Skeletal muscle tissue (tissue), 4 donors: ENCODE data around the gene MORN4. TPM values are rescaled to one million over a fixed set of nuclear protein-coding genes. Genes with fewer than 3 reads are reported as not detected.
A peak's percentile ranks its signal among the peaks of the same experiment; 100 is the strongest.

Experiments used
- H3K27ac ChIP-seq: one replicate; pipeline ENCODE4 v1.7.0; 2013; ENCODE audit warnings: mild to moderate bottlenecking, low read depth, low read length, inconsistent platforms
- H3K27me3 ChIP-seq, 3 donors: one replicate each; pipeline ENCODE4 v1.7.0; 2013; ENCODE audit warnings: low read length in 3 of 3; ENCODE audit not compliant: control insufficient read depth in 3 of 3, insufficient read depth in 3 of 3
- H3K36me3 ChIP-seq, 3 donors: one replicate each; pipeline ENCODE4 v1.7.0; 2013; ENCODE audit warnings: low read length in 3 of 3; ENCODE audit not compliant: control insufficient read depth in 3 of 3, insufficient read depth in 3 of 3
- H3K4me1 ChIP-seq, 3 donors: one replicate each; pipeline ENCODE4 v1.7.0; 2013; ENCODE audit warnings: low read length in 3 of 3, mild to moderate bottlenecking in 3 of 3; ENCODE audit not compliant: control insufficient read depth in 3 of 3, insufficient read depth in 3 of 3
- H3K4me3 ChIP-seq, 3 donors: one replicate each; pipeline ENCODE4 v1.7.0; 2013; ENCODE audit warnings: low read length in 3 of 3
- H3K9ac ChIP-seq, 3 donors: one replicate each; pipeline ENCODE4 v1.7.0; 2013; ENCODE audit warnings: low read length in 3 of 3, mild to moderate bottlenecking in 3 of 3, moderate library complexity in 2 of 3, low read depth in 1 of 3
- H3K9me3 ChIP-seq, 3 donors: one replicate each; pipeline ENCODE4 v1.7.0; 2013; ENCODE audit warnings: low read length in 3 of 3; ENCODE audit not compliant: control insufficient read depth in 3 of 3
- total RNA-seq: library from RNA; depleted of rRNA; stranded (reverse); fragments of >200 nt; gene quantifications from one replicate; pipeline ENCODE4 v1.2.3, GENCODE V29; 2014
- donor health status: Osteomylitis.

The MORN4 gene
- total RNA-seq, 1 donor from 2014 or later: 1.0 TPM

DNA sequence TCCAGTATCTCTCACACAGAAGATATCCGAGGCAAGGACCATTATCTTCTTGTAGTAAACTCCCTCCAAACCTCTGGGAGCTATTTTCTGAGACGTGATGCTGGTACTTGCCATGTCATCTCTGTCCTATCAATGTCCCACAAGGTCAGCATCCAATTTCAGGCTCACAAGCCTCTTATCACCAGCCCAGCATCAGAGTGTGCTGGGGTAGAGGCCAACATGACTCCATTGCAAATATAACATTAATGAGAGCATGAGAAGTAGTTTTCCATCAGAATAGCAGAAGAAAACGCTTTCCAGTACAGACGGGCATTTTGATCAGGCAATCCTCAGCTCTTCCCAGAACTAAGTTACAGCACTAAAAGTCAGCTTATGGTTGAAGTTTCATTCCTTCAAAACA, 5.6 kb downstream of the MORN4 start:
- Histone ChIP-seq H3K9me3 (no peaks in the 10 kb centered on the region), H3K4me1 (peaks cover 2 to 4% (median 3%) of the 10 kb centered on the region in 3 donors), H3K4me3 (no peak overlapping the region), H3K36me3 (no peaks in the 10 kb centered on the region), H3K9ac (no peak overlapping the region), H3K27ac (no peak overlapping the region), H3K27me3 (no peaks in the 10 kb centered on the region)

DNA sequence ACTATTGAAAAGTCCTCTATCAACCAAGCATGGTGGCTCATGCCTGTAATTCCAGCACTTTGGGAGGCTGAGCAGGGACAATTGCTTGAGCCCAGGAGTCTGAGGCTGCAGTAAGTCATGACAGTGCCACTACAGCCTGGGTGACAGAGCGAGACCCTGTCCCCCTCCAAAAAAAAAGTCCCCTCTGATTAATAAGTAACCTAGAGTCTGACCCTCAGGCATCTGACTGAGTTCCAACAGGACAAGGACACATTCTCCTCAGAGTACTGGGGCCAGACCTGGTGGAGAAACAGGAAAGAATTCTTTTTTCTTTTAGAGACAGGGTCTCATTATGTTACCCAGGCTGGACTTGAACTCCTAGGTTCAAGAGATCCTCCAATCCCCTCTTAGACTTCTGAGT, 10.0 kb downstream of the MORN4 start:
- Histone ChIP-seq H3K4me1 (no peaks in the 10 kb centered on the region), H3K27me3 (no peaks in the 10 kb centered on the region), H3K36me3 (no peaks in the 10 kb centered on the region), H3K27ac (no peak overlapping the region), H3K9me3 (no peaks in the 10 kb centered on the region), H3K4me3 (no peak overlapping the region), H3K9ac (no peak overlapping the region)

DNA sequence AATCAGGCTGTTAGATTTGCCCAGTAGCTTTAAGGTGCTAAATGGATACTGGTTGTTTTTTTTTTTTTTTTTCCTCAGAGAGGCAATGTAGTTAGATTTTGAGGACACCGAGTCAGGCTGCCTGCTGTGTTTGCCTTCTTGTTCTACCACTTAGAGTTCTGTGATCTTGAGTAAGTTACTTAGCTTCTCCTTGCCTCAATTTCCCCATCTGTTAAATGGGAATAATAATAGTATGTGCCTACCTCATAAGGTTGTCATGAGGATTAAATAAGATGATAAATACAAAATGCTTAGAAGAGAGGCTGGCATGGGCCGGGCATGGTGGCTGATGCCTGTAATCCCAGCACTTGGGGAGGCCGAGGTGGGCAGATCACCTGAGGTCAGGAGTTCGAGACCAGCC, 14.6 kb downstream of the MORN4 start:
- Histone ChIP-seq H3K4me1 (no peaks in the 10 kb centered on the region), H3K4me3 (no peak overlapping the region), H3K36me3 (no peaks in the 10 kb centered on the region), H3K9me3 (no peaks in the 10 kb centered on the region), H3K27me3 (no peaks in the 10 kb centered on the region), H3K27ac (no peak overlapping the region), H3K9ac (no peak overlapping the region)

DNA sequence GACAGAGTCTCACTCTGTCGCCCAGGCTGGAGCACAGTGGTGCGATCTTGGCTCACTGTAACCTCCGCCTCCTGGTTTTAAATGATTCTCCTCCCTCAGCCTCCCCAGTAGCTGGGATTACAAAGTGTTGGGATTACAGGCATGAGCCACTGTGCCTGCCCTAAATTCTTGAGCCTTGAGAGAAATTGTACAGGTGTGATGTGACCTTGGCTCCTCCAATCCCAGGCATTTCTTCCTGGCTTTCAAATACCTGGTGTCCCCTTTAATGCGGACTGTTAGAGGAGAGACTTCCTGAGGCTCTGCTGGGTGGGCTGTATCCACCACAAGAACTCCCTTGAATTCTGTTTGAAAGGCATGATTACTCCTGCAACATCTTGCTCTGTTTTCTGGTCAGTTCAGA, 15.0 kb downstream of the MORN4 start:
- no peak overlapping the region for H3K9ac ChIP-seq
- no peaks in the 10 kb centered on the region for H3K36me3 ChIP-seq
- no peaks in the 10 kb centered on the region for H3K9me3 ChIP-seq
- H3K4me1 ChIP-seq: no peaks in the 10 kb centered on the region
- H3K27me3 ChIP-seq: no peaks in the 10 kb centered on the region
- no peak overlapping the region for H3K27ac ChIP-seq
- no peak overlapping the region for H3K4me3 ChIP-seq

DNA sequence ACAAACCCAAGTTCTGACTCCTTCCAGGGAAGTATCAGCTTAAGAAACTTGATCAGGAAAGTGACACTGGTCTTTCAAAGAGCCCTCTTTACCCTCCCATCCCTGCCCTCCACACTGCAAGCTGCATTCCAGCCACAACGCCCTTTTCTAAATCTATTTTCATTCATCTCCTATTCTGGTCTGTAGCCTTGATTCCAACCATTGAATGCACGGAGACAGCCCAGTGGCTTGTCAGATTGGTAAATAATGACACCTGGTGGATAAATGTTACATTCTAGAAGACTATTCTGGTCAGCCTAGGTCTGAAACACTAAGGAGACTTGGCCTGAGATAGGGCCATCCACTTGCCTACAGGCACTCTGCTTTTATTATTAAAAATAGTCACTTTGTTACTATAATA, 20.9 kb downstream of the MORN4 start:
- Histone ChIP-seq H3K4me3 (no peak overlapping the region), H3K36me3 (no peaks in the 10 kb centered on the region), H3K4me1 (peaks cover 16 to 30% (median 20%) of the 10 kb centered on the region in 3 donors), H3K9me3 (no peaks in the 10 kb centered on the region), H3K27ac (no peak overlapping the region), H3K9ac (no peak overlapping the region), H3K27me3 (no peaks in the 10 kb centered on the region)

DNA sequence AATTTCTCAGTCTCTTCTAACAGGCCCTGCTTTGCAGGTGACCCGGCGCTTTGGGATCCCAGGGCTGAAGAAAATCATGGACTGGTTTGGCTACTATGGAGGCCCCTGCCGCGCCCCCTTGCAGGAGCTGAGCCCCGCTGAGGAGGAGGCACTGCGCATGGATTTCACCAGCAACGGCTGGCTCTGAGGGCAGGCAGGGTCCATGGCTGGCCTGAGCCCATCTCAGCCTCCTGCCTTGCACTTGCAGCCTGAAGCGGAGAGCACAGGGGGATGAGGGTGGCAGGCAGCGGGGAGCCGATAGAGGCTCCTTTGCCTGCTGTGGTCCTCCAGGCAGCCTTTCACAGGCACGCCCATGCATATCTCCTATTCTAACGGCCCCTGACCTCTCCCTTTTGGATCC, 21.8 kb downstream of the MORN4 start:
- no peaks in the 10 kb centered on the region for H3K27me3 ChIP-seq
- no peak overlapping the region for H3K27ac ChIP-seq
- no peaks in the 10 kb centered on the region for H3K9me3 ChIP-seq
- no peak overlapping the region for H3K9ac ChIP-seq
- no peak overlapping the region for H3K4me3 ChIP-seq
- no peaks in the 10 kb centered on the region for H3K36me3 ChIP-seq
- peaks cover 16 to 33% (median 20%) of the 10 kb centered on the region in 3 donors for H3K4me1 ChIP-seq

DNA sequence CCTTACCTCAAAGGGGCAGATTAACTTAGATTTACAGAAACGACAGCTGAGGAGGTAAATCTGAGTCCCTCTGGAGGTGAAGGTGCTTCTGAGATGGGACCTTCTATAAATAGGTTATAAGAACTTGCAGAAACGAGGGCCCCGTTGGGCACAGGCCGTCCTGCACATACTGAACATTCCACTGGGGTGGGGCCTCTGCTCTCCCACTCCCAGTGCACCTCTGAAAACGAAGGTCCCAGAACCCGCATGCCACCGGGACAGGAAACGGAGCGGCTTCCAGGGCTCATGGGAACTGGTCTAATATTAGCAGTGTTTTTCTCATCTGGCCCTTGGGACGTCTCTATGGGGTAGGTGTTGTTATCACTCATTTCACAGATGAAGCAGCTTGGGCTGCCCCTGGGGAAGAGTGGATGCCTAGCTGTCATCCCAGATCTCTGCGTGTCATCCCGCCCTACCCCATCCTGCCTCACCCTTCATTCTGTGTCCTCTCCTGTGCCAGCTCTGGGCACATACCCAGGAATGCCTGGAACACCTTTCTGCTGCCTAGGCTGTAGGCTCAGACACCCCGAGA, 24.2 kb downstream of the MORN4 start:
- Histone ChIP-seq H3K9me3 (no peaks in the 10 kb centered on the region), H3K27me3 (no peaks in the 10 kb centered on the region), H3K27ac (peak overlapping the region; percentile 78), H3K4me3 (peak overlapping the region; percentile 4 to 43 (median 30)), H3K36me3 (no peaks in the 10 kb centered on the region), H3K4me1 (peaks cover 16 to 33% (median 20%) of the 10 kb centered on the region in 3 donors), H3K9ac (peak overlapping the region in 2 of 3 donors; percentile 19 to 72)

DNA sequence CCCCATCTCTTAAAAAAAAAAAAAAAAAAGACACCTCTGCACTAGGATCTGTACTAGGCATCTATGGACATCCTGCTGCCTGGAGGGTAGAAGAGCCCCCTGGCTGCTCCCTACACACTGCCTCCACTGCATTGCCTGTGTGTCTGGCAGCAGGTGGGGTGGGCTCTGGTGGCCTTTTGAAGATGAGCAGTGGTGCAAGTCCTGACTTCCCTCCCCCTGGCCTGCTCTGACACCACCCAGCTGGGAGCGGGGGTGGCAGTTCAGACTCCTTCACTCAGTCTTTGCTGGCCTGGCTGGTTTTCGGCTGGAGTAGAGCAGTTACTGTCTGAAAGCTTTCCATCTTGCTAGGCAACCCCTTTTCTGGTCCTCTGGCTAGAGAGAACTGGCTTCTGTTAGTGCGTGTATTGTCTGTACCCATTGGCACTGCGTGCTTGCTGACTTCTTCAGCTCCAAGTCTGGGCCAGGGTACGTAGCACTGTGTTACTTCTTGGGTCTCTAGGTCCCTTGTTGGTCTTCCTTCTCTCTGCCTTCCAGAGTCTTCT, 26.1 kb downstream of the MORN4 start:
- Histone ChIP-seq H3K4me1 (peaks cover 19 to 37% (median 24%) of the 10 kb centered on the region in 3 donors), H3K4me3 (no peak overlapping the region), H3K27me3 (no peaks in the 10 kb centered on the region), H3K9me3 (no peaks in the 10 kb centered on the region), H3K9ac (no peak overlapping the region), H3K27ac (no peak overlapping the region), H3K36me3 (no peaks in the 10 kb centered on the region)

DNA sequence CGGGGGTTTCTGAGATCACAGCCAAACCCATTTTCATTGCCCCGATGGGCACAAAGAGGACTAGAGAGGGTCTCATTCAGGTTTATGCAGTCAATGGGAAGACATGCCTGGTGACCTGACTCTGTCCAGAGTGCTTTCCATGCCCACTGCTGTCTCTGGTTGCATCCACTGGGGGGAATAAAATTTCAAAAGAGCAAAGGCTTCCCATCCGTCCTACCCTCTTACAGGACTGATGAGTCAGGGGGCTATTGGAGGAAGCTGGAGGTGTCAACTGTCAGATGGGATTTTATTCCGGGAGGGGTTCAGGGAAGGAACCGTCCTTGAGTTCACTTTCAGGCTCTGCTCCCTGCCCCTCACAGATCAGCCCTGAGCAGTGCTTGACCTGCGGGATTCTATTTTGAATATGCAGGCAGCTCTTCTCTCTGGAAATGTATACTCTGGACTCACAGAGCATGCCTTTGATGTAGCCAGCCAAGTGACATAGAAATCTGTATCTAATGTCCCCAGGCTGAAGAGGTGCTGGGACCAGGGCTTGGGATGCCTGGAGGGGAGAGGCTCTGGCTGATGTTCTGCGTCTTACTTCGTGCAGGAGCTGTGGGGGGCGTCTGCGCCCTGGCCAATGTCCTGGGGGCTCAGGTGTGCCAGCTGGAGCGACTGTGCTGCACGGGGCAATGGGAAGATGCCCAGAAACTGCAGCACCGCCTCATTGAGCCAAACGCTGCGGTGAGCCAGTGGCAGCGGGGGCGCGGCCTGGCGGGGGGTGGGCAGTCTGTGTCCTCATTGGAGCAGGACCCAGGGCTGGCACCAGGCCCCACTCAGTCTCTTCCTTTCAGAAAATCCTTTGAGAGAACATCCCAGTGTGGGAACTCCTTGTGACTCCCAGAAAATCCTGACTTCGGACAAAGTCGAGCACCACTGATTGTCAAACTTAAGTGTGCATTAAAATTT, 31.8 kb downstream of the MORN4 start:
- H3K27me3 ChIP-seq: no peaks in the 10 kb centered on the region
- H3K27ac ChIP-seq: peak overlapping the region; percentile 74
- peaks cover 30 to 55% (median 47%) of the 10 kb centered on the region in 3 donors for H3K4me1 ChIP-seq
- H3K9me3 ChIP-seq: no peaks in the 10 kb centered on the region
- no peaks in the 10 kb centered on the region for H3K36me3 ChIP-seq
- H3K9ac ChIP-seq: peak overlapping the region; percentile 53 to 77 (median 54)
- peak overlapping the region; percentile 17 to 58 (median 51) for H3K4me3 ChIP-seq

DNA sequence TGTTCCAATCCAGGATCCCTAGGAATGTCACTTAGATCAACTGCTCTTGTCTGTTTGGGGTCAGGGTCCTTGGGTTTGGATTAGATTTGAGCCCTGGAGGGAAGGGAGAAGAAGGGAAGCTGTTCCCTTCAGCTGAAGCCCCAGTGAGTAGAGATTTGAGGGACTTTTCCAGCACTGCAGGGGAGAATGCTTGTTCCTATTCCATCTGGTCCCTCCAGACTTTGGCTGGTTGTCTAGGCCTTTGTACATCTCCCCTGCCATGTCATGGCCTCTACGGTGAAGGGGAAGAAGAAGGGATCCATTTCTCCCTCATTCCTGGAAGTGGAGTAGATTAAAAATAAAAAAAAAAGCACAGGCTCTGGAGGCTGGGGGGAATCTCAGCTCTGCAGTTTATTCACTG, 32.7 kb downstream of the MORN4 start:
- Histone ChIP-seq H3K36me3 (no peaks in the 10 kb centered on the region), H3K27ac (peak overlapping the region; percentile 74), H3K9ac (peak overlapping the region in 1 of 3 donors; percentile 77), H3K9me3 (no peaks in the 10 kb centered on the region), H3K4me1 (peaks cover 39 to 64% (median 57%) of the 10 kb centered on the region in 3 donors), H3K27me3 (no peaks in the 10 kb centered on the region), H3K4me3 (no peak overlapping the region)
